ENCODE measurements around the gene DNAH10.

DNAH10 gene

DNA sequence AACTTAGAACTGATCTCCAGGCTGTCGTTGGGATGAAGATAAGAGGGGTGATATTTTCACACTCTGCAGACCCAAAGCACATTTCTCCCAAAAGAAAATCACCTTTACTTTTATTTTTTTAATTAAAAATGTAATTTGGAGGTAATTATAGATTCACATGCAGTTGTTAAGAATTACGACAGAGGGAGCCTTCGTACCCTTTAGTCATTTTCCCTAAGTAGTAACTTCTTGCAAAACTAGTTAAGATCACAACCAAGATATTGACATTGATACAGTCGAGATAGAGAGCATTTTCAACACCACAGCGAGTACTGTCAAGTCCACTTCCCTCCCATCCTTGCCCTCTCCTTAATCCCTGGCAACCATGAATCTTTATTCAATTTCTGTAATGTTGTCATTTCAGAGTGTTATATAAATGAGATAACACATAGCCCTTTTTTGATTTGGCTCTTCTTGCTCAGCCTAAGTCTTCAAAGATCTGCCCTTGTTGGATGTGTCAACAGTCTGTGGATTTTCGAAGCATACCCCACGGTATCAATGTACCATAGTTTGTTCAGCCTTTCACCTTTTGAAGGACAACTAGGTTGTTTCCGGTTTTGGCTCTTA lies 39.6 kb downstream of the DNAH10 start:
- DNase-seq = no peak

DNA sequence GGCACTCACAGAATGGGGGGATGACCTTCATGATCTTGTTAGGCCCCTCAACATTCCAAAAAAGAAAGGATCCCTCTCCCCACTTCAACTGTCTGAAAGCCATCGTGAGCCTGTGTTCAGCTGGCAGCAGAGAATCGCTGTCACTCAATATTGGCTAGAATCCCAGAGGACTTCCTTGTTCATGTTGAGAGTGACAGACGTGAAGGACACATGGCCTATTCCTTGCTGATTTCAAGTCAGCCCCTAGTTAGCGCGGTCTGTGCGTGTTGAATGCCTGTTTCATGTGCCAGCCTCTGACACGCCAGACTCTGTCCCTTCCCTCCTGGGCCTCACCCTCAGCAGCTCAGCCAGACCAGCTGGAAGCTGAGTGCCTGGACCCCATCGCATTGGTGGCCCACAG lies 43.1 kb downstream of the DNAH10 start:
- DNase-seq = no peak

DNA sequence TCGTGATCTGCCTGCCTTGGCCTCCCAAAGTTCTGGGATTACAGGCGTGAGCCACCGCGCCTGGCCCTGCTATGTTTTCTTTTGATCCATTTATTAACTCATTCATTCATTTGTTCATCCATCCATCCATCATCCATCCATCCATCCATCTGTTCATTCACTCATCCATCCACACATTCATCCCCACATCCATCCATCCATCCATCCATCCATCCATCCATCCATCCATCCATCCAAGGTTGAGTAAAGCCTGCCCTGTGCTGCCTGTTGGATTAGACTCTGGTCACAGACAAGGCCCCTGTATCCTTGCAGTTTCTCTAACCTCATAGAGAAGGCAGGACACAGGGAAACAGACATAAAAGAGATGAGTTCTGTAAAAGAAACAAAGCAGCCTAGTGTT lies 44.9 kb downstream of the DNAH10 start:
- no peak for DNase-seq

DNA sequence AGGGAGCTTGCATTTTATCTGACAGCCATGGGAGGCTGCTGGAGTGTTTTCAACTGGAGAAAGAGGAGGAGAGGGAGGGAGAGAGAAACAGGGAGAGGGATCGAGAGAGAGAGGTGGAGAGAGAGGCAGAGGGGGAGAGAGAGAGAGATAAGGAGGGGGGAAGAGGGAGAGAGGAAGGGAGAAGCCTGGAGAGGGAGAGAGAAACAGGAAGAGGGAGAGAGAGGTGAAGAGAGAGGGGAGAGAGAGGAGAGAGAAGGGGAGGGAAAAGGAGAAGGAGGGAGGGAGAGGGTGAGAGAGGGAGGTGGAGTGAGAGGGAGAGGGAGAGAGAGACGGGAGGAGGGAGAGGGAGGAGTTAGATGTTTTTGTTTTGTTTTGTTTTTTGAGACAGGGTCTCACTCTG lies 45.6 kb downstream of the DNAH10 start:
- DNase-seq = no peak

DNA sequence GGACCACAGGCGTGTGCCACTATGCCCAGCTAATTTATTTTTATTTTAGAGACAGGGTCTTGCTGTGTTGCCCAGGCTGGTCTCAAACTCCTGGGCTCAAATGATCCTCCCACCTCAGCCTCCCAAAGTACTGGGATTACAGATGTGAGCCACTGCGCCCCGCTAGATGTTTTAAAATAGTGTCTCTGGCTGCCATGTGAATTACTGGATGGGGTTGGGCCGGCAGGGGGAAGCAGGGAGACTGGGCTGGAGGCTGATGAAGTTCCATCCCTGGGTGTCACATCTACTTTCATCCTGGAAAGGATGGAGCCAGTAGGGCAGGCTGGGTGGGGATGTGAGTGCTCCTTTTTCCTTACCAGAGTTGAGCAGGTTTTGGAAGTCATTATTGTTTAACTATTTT lies 46.1 kb downstream of the DNAH10 start:
- DNase-seq = no peak

DNA sequence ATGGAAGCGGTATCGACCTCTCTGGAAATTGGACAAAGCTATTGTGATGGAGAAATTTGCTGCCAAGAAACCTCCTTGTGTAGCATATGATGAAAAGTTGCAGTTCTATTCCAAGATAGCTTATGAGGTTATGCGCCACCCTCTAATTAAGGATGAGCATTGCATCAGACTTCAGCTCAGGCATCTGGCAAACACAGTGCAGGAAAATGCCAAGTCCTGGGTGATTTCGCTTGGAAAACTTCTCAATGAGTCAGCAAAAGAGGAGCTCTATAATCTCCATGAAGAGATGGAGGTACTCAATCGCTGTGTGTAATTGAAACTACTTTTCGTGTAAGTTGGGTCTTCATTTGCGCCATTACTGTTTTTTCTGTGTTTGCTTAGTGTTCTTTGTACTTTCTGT lies 51.2 kb downstream of the DNAH10 start:
- no peak for DNase-seq

DNA sequence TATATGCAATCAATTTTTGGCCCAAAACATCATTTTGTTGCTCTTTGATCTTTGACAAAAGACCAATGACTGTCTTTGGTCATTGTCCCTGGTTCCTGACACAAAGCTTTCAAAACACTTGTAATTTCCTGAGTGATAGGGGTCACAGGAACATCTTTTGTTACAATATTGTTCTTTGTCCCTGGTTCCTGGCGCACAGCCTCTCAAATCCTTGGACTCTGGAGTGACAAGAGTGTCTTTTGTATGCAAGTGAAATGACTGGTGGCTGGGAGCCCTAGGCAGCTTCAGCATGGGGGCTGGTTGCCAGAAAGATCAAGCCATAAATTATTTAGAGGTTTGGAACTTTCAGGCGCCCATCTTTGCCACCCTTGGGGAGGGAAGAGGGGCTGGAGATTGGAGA lies 53.9 kb downstream of the DNAH10 start:
- no peak for DNase-seq

DNA sequence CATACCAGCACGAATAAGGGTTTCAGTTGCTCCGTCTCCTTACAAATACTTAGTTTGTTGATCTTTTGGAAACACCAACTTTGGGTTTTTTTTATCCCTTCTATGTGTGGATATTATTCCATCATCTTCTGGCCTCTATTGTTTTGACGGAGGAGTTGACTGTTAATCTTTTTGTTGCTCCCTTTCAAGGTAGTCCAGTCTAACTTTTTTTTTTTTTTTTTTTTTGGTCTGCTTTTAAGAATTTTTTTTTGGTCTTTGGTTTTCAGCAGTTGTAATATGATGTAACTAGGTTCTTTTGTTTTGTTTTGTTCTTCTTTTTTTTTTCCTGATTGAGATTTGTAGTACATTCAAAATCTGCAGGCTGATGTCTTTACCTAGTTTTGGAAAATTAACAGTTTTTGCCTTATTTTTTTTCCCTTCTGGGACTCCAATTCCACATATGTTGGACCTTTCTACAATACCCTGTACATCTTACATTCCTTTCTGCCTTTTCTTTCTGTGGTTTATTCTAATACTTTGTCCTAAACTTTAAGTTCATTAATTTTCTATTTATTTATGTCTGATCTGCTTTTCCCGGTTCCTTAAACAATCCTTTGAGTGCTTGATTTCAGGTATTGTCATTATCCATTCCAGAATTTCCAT lies 54.9 kb downstream of the DNAH10 start:
- no peak for DNase-seq

DNA sequence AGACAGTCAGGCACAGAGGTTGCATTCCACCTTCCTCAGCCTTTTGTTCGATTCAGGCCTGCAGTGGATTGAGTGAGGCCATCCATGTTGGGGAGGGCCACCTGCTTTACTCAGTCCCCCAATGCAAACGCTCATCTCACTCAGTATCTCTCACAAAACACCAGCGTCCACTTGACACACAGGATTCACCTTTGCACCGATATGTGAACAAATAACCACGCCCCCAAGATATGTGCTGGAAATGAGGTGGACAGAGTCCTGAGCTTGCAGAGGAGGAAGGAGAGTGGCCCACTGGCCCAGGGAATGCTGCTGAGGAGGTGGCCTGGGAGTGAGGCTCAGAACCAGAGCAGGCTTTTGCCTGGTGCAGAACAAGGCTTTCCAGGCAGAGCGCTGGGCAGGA lies 60.7 kb downstream of the DNAH10 start:
- no peak for DNase-seq

DNA sequence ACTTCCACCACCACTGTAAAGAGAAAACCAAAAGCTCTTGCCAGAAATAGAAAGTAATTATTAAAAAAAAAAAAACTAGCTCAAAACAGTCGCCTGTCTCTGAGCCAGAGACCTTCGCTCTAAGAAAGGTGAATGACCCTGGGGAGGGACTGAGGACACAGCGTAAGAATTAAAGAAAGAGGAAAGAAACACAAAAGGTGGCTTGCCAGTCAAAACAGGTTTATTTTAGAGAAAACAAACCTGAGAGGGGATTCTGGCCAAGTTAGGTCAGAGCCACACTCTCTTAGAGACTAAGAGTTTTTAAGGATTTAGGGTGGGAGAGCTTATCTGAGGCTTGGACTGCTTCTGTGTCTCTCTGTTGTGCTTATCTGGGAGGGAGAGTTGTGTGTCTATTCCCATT lies 66.0 kb downstream of the DNAH10 start:
- DNase-seq = no peak

DNA sequence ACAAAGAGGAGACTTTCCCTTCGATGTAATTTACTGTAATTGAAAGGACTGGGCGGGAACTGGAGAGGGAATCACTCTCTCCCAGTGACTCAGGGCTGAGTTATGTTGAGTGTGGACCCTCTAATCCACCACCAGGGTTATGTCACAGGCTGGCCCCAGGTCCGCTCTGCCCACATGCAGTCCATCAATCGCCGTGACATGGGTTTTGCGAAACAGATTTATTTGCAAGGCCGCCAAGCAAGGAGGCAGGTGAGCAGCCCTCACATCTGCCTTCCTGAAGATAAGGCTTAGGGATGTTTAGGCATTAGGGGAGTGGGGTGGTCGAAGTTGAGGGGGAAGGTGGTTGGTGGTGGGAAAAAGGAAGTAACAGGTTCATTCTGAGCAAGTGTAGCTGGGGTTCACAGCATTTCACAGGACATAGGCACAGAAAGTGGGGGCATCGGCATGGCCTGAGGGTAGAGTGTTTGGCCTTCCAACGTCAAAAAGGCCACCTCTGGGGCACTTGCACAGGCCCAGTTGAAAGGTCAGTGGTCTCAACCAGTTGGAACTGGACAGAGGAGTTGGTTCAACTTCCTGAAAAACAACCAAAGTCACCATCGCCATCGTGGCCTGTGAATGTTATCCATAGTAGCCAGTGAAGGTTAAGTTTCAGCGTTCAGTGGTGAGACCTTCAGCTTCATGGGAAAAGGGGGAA lies 66.9 kb downstream of the DNAH10 start:
- no peak for DNase-seq

DNA sequence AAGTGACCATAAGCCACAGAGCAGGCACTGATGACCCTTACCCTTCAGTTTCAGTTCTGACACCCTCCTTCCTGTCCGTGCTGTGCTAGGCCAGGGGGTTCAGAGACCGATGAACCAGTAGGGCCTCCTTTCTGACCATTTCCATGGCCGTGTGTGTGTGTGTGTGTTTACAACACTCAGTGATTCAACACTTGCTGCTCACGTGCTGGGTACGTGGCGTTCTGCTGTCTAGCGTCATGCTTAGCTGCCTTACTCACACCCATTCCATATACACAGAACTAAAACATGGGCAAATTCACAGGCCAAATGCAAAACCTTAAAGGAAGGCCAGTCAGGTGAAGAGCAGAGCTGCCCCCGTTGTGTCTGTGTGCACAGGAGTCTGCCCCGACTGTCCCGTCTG lies 67.5 kb downstream of the DNAH10 start:
- DNase-seq = no peak

DNA sequence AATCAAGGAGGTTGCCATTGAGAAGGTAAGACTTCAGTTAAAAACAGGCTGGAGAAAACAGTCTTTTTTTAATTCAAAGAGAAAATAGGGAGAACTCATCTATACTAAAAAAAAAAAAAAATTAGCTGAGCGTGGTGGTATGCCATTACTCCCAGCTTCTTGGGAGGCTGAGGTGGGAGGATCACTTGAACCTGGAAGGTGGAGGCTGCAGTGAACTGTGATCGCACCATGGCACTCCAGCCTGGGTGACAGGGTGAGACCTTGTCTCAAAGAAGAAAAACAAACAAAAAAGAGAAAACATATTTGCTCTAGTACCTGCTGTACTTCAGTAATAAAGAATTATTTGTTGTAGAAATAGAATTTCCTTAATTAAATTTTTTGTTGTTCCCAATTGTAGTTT lies 68.6 kb downstream of the DNAH10 start:
- no peak for DNase-seq

DNA sequence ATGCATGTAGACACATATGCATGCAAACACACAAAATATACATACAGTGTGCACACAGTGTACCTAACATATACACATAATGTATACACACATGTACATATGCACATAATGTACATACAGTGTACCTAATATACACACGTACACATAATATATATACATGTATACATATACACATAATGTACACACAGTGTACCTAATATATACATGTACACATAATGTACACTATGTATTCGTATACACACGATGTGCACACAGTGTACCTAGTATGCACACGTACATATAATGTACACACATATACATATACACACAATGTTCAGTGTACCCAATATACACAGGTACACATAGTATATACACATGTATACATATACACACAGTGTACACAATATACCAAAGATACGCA lies 70.0 kb downstream of the DNAH10 start:
- DNase-seq = no peak

DNA sequence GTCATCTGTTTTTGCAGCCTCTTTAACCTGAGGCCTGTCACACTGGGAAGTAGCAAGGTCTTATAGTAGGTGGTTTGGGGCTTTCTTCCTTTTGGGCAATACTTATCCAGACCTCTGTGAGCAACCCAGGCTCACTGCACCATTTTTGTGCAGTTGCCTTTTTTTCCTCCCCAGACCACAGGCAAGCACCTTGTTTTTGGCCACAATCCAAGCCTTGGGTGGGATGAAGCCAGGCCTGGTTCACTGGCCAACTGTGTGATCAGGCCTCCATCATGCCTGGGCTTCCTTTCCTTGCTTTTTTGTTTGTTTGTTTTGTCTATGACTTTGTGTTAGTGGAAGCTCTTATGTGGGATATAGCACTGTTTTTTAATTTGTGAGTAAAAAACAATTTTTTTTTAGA lies 71.7 kb downstream of the DNAH10 start:
- no peak for DNase-seq

DNA sequence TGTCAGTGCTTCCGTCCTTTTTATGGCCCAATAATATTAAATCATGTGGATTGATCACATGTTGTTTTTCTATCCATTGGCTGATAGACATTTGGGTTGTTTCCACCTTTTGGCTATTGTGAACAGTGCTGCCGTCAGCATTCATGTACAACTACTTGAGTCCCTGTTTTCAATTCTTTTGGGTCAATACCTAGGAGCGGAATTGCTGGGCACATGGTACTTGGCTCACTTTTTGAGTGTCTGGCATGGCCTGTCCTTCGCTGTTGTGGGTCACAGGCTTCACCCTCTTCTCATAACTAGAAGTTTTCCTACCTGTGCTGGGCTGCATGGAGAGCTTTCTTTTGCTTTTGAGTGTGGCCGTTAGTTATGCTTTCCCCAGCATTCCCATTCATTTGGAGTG lies 72.7 kb downstream of the DNAH10 start:
- no peak for DNase-seq

DNA sequence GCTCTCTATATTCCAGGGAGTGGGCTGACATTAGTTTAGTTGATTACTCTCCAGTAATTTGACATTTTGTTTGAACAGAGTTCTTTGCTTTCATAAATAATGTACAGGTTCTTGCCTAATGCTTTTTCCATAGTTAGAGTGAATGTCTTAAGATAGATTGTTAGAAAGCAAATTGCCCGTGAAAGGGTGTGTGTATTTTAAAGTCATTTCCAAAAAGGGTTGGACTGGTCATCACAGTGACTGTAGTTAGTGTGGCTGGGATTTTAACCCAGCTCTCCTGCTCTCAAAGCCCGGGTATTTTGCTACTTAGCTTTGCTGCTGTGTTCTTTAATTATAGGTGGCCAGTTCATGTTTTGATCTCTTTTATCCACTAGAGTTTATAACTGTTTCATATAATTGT lies 74.2 kb downstream of the DNAH10 start:
- DNase-seq = no peak

DNA sequence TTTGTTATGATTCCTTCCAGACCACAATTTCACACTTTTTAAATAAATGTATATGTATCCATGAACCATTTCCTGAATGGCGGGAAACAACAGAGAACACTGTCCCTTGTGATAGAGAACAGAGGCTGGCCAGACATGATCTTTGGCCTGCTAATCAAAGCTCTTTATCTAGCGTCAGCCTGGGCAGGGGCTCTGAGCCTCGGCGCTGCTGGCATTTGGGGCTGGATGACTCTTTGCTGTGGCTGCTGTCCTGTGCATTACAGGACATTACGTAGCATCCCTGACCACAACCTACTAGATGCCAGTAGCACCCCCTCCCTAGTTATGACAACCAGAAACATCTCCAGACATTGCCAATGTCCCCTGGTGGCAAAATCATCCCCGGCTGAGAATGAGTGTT lies 77.7 kb downstream of the DNAH10 start:
- DNase-seq = no peak

DNA sequence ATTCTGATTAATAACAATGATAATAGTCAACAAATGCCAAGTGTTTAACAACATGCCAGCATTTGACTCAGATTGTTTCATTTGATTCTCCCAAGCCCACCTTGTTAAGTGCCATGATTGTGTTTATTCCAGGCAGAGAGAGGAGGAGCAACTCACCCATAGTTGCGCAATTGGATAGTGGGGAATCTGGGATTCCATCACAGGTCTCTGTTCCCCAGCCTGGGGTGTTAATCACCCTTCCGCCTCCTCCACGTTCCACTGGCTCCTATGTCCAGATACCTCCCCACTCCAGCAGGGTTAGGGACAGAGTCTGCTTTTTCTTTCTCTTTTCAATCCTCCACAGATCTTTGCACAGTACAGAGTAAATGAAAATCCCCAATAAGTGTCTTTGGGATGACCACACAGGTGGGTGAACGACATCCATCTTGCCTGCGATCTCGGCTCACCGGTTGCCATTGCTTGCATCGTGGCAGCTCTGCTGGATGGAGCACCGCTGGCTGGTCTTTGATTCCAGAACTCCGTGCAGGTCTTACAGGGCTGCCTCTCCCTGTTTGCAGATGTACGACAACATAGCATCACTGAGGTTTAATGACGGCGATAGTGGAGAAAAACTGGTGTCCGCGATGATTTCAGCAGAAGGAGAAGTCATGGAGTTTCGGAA lies 78.8 kb downstream of the DNAH10 start:
- DNase-seq = no peak

DNA sequence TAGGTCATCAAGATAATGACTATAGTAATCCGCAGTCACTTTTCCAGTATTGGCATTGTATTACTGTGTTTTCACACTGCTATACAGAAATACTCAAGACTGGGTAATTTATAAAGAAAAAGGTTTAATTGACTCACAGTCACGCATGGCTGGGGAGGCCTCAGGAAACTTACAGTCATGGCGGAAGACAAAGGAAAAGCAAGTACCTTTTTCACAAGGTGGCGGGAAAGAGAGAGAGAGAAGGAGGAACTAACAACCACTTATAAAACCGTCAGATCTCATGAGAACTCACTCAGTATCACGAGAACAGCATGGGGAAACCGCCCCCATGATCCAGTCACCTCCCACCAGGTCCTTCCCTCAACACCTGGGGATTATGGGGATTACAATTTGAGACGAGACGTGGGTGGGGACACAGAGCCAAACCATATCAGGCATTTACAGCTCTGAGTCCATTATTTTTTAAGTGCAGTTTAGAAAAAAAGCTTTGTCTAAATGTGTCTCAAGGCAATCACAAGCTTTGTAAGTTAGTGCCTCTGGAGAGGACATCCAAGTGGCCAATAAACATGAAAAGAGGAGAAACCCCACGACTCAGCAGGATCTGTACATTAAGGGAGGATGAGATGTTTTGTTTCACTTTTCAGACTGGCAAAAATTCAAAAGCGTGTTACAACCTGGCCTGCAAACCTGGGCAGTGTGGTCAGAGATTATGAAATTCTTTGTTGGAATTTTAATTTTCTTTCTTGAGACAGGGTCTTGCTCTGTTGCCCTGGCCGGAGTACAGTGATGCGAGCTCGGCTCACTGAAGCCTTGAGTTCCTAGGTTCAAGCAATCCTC lies 82.0 kb downstream of the DNAH10 start:
- DNase-seq = no peak

DNA sequence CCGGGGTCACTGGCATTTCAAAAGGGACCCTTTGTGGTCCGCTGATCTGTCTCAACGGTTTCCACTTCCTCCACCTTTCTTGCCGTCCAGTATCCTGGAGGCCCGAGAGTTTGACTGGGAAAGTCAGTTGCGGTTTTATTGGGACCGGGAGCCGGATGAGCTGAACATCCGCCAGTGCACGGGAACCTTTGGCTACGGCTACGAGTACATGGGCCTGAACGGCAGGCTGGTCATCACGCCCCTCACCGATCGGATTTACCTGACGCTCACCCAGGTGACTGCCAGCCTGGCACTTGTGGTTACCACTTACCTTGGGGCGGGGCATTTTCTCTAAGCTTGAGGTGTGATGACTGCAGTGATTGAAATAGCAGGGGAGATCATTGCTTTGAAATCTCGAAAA lies 83.8 kb downstream of the DNAH10 start:
- no peak for DNase-seq

DNA sequence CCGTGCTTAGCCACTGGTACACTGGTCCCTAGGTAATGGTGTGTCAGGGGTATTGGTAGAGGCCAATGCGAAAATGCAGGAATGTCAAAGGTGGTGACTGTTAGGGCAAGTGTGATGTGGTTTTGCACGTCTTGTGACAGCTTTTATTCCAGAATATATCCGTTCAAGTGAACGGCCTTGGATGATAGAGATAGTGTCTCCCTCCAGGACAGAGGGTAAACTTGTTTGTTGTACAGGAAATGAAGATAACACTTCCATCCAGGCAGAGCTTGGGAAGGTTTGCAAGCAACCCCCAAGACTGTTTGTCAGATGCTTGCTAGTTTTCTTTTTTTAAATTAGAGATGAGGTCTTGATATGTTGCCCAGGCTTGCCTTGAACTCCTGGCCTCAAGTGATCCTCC lies 84.2 kb downstream of the DNAH10 start:
- DNase-seq = no peak

DNA sequence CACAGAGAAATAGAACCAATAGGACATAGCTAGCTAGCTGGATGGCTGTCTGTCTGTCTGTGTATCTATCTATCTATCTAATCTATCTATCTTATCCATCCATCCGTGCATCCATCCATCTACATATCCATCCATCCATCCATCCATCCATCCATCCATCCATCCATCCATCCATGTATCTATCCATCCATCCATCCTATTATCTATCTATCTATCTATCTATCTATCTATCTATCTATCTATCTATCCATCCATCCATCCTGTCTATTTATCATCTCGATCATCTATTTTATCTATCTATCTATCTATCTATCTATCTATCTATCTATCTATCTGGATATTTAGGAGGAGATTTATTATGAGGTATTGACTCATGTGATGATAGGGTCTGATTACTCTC lies 84.9 kb downstream of the DNAH10 start:
- no peak for DNase-seq

All from NCI-H1105 (cell line).